ENCODE measurements around the gene CRMP1.

CRMP1 gene

DNA sequence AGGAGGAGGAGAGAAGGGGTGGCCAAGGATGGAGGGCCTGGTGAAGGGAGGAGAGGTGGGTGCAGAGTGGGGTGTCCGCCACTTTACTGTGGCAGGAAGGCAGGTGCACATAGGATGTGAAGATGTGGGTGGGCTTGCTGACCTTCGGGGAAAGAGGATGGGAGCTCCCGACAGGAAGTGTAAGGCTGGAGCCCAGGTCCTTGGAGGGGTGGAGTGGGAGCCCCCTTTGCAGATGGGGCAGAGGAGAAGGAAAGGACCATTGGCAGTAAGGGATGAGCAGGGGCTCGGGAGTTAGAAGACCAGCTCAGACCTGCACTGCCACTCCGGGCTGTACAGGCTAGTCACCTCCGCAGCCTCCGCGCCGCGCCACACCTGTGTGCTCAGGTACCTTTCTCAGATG, 92.4 kb downstream of the CRMP1 start:
- H3K9me3 ChIP-seq (ENCODE audit: control insufficient read depth in 1 of 2, low read length in 2 of 2) = no peaks in the 10 kb centered on the region
- H3K36me3 ChIP-seq (ENCODE audit: control insufficient read depth in 1 of 2, insufficient read depth in 2 of 2, low read length in 2 of 2) = peaks cover 11 to 59% of the 10 kb centered on the region in 2 donors

DNA sequence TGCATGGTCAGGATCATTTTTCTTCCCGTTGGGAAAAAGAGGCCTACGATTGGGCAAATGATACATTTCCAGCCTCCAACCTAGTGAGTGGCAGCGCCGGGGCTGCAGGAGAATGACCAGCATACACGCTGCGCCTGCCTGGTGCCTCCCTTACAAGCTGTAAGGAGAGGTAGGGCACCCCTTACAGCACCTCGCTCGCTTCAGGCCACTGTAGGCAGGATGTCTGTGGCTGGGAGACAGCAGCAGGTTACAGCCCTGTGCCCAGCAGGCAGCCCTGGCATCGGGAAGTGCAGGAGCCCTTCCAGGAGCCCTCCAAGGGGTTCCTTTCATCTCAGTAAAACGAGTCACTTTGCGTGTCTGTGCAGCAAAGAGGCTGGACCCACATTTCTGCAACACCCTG, 93.5 kb downstream of the CRMP1 start:
- no peaks in the 10 kb centered on the region for H3K4me1 ChIP-seq (ENCODE audit: control insufficient read depth in 1 of 2, insufficient read depth in 2 of 2, low read length in 2 of 2)
- no peaks in the 10 kb centered on the region for H3K27me3 ChIP-seq (ENCODE audit: low read depth, low read length)
- no peaks in the 10 kb centered on the region for H3K9me3 ChIP-seq (ENCODE audit: control insufficient read depth in 1 of 2, low read length in 2 of 2)
- peaks cover 11 to 59% of the 10 kb centered on the region in 2 donors for H3K36me3 ChIP-seq (ENCODE audit: control insufficient read depth in 1 of 2, insufficient read depth in 2 of 2, low read length in 2 of 2)
- no peak overlapping the region for H3K4me3 ChIP-seq (ENCODE audit: low read depth in 1 of 2, low read length in 2 of 2)
- no peak overlapping the region for H3K27ac ChIP-seq (ENCODE audit: low read length)

More for the DNA sequence above, 92.4 kb downstream of the CRMP1 start:
- no peak overlapping the region for H3K27ac ChIP-seq (ENCODE audit: low read length)
- H3K4me1 ChIP-seq (ENCODE audit: control insufficient read depth in 1 of 2, insufficient read depth in 2 of 2, low read length in 2 of 2) = no peaks in the 10 kb centered on the region
- H3K27me3 ChIP-seq (ENCODE audit: low read depth, low read length) = no peaks in the 10 kb centered on the region
- H3K4me3 ChIP-seq (ENCODE audit: low read depth in 1 of 2, low read length in 2 of 2) = no peak overlapping the region

DNA sequence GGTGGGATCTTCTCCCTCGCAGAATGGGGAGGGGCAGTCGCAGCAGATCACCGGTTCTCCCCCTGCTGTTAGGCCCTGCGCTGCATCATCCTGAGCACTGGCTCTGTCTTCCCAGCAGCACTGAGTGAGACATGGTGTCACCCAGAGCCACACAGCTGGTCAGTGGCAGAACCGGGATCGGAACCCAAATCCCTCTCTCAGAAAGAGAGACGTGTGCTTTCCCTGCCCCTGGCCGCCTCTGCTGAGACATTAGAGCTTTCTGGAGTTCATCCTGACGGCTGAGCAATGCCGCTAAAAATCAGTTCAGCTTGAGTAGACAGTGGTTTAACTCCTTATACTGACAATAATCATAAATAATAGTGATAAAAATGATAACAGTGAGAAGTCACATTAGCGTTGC, 93.9 kb downstream of the CRMP1 start:
- Histone ChIP-seq H3K27me3 (ENCODE audit: low read depth, low read length) (no peaks in the 10 kb centered on the region), H3K4me1 (ENCODE audit: control insufficient read depth in 1 of 2, insufficient read depth in 2 of 2, low read length in 2 of 2) (no peaks in the 10 kb centered on the region), H3K4me3 (ENCODE audit: low read depth in 1 of 2, low read length in 2 of 2) (no peak overlapping the region), H3K9me3 (ENCODE audit: control insufficient read depth in 1 of 2, low read length in 2 of 2) (no peaks in the 10 kb centered on the region), H3K36me3 (ENCODE audit: control insufficient read depth in 1 of 2, insufficient read depth in 2 of 2, low read length in 2 of 2) (peaks cover 11 to 58% of the 10 kb centered on the region in 2 donors), H3K27ac (ENCODE audit: low read length) (no peak overlapping the region)

DNA sequence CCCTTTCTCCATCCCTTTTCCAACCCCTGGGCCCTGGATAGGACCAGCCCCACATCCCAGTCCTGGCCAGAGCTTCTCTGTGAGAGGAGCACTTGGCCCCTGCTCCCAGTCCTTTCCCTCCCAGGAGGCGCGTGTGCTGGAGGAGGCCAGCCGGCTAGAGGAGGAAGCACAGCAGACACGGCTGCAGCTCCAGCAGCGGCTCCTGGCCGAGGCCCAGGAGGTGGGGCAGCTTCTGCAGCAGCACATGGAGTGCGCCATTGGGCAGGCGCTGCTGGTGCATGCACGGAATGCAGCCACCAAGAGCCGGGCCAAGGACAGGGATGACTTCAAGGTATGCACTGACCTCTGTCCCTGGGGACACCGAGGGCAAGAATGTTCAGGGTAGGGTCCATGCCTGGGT, 94.4 kb downstream of the CRMP1 start:
- H3K4me3 ChIP-seq (ENCODE audit: low read depth in 1 of 2, low read length in 2 of 2) = no peak overlapping the region
- no peaks in the 10 kb centered on the region for H3K4me1 ChIP-seq (ENCODE audit: control insufficient read depth in 1 of 2, insufficient read depth in 2 of 2, low read length in 2 of 2)
- H3K36me3 ChIP-seq (ENCODE audit: control insufficient read depth in 1 of 2, insufficient read depth in 2 of 2, low read length in 2 of 2) = peaks cover 11 to 58% of the 10 kb centered on the region in 2 donors

DNA sequence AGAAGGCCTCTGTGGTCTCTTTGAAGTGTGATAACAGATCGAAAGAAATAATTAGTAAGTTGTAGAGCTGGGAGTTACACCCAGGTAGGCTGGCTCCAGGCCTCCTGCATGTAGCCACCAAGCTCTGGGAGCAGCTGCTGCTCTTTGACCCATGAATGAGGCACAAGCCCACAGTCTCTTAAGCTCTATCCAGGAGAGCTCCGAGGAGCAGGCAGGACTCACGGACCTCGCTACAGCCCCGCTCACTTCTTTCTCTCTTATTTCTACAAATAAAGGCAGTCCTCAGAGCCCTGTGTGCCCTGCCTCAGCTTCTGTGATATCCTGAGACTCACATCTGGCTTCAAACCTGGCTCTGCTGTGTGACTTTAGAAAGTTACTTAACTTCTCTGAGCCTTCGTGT, 95.0 kb downstream of the CRMP1 start:
- H3K27me3 ChIP-seq (ENCODE audit: low read depth, low read length) = no peaks in the 10 kb centered on the region
- H3K4me1 ChIP-seq (ENCODE audit: control insufficient read depth in 1 of 2, insufficient read depth in 2 of 2, low read length in 2 of 2) = no peaks in the 10 kb centered on the region
- H3K27ac ChIP-seq (ENCODE audit: low read length) = no peak overlapping the region
- peaks cover 8 to 52% of the 10 kb centered on the region in 2 donors for H3K36me3 ChIP-seq (ENCODE audit: control insufficient read depth in 1 of 2, insufficient read depth in 2 of 2, low read length in 2 of 2)
- H3K9me3 ChIP-seq (ENCODE audit: control insufficient read depth in 1 of 2, low read length in 2 of 2) = no peaks in the 10 kb centered on the region
- H3K4me3 ChIP-seq (ENCODE audit: low read depth in 1 of 2, low read length in 2 of 2) = no peak overlapping the region

More for the DNA sequence above, 94.4 kb downstream of the CRMP1 start:
- Histone ChIP-seq H3K27ac (ENCODE audit: low read length) (no peak overlapping the region), H3K27me3 (ENCODE audit: low read depth, low read length) (no peaks in the 10 kb centered on the region), H3K9me3 (ENCODE audit: control insufficient read depth in 1 of 2, low read length in 2 of 2) (no peaks in the 10 kb centered on the region)

DNA sequence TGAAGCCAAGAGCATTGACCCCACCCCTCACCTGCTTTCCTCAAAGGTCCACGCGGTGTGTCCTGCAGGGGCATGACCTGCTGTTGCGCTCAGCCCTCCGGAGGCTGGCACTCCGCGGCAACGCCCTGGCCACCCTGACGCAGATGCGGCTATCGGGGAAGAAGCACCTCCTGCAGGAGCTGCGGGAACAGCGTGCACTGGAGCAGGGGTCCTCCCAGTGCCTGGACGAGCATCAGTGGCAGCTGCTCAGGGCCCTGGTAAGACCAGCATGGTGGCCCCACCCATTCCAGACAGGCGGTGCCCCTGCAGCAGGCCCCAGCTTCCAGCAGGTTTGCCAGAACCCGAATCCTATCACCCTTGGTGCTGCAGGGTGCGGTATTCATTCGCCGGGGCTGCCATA, 95.9 kb downstream of the CRMP1 start:
- H3K27me3 ChIP-seq (ENCODE audit: low read depth, low read length) = no peaks in the 10 kb centered on the region
- H3K36me3 ChIP-seq (ENCODE audit: control insufficient read depth in 1 of 2, insufficient read depth in 2 of 2, low read length in 2 of 2) = peaks cover 11 to 43% of the 10 kb centered on the region in 2 donors
- no peaks in the 10 kb centered on the region for H3K9me3 ChIP-seq (ENCODE audit: control insufficient read depth in 1 of 2, low read length in 2 of 2)
- no peak overlapping the region for H3K4me3 ChIP-seq (ENCODE audit: low read depth in 1 of 2, low read length in 2 of 2)
- no peaks in the 10 kb centered on the region for H3K4me1 ChIP-seq (ENCODE audit: control insufficient read depth in 1 of 2, insufficient read depth in 2 of 2, low read length in 2 of 2)
- H3K27ac ChIP-seq (ENCODE audit: low read length) = no peak overlapping the region

DNA sequence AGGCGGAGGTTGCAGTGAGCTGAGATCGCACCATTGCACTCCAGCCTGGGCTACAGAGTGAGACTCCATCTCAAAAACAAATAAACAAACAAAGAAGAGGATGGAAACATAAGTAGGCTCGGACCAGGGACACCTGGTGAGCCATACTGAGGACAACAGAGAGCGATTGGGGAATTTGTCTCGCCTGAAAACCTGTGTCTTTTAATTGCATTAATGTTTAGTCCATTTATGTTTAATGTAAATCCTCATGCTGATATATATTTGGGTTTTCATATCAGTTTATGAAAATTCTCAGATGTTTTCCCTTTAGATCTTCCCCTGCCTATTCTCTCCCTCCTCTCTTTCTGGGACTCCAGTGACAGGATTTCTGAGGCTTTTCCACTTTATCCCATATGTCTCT, 97.3 kb downstream of the CRMP1 start:
- H3K36me3 ChIP-seq (ENCODE audit: control insufficient read depth in 1 of 2, insufficient read depth in 2 of 2, low read length in 2 of 2) = peaks cover 11 to 37% of the 10 kb centered on the region in 2 donors
- H3K27ac ChIP-seq (ENCODE audit: low read length) = no peak overlapping the region
- no peak overlapping the region for H3K4me3 ChIP-seq (ENCODE audit: low read depth in 1 of 2, low read length in 2 of 2)
- H3K9me3 ChIP-seq (ENCODE audit: control insufficient read depth in 1 of 2, low read length in 2 of 2) = no peaks in the 10 kb centered on the region
- no peaks in the 10 kb centered on the region for H3K27me3 ChIP-seq (ENCODE audit: low read depth, low read length)
- H3K4me1 ChIP-seq (ENCODE audit: control insufficient read depth in 1 of 2, insufficient read depth in 2 of 2, low read length in 2 of 2) = no peaks in the 10 kb centered on the region

DNA sequence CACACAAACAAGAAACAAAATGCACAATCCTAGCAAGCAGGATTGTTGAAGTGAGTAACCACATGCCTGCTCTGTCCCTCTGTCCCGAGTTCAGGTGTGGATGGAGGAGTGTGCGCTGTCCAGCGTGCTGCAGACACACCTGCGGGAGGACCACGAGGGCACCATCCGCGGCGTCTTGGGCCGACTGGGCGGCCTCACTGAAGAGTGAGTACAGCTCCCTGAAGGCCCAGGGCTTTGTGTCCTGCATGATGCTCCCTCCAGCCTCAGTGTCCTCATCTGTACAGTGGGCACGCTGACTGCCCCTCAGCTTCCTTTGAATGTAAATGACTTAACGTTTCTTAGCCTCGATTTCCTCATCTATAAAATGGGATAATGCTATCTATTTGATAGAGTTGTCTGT, 99.4 kb downstream of the CRMP1 start:
- Histone ChIP-seq H3K36me3 (ENCODE audit: control insufficient read depth in 1 of 2, insufficient read depth in 2 of 2, low read length in 2 of 2) (peaks cover 11 to 40% of the 10 kb centered on the region in 2 donors), H3K9me3 (ENCODE audit: control insufficient read depth in 1 of 2, low read length in 2 of 2) (no peaks in the 10 kb centered on the region), H3K4me1 (ENCODE audit: control insufficient read depth in 1 of 2, insufficient read depth in 2 of 2, low read length in 2 of 2) (no peaks in the 10 kb centered on the region), H3K27ac (ENCODE audit: low read length) (no peak overlapping the region), H3K27me3 (ENCODE audit: low read depth, low read length) (no peaks in the 10 kb centered on the region), H3K4me3 (ENCODE audit: low read depth in 1 of 2, low read length in 2 of 2) (no peak overlapping the region)

DNA sequence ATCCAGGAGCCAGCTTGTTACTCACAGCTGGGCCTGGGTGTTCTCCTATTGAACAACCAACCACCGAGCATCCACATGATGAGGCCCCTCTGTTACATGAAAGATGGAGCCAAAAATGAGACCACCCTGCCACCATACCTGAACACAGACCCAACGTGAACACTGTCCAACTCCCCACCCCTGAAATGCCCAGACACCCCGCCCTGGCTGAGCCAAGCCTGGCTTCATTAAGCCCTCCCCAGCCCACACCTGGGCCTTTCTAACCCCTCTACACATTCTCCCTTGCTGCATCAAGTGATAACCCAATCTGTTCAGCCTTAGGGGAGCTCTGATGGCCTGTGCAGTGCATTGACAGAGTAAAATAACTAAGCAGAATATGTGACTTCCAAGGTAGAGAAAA, 101.2 kb downstream of the CRMP1 start:
- no peaks in the 10 kb centered on the region for H3K9me3 ChIP-seq (ENCODE audit: control insufficient read depth in 1 of 2, low read length in 2 of 2)
- no peaks in the 10 kb centered on the region for H3K4me1 ChIP-seq (ENCODE audit: control insufficient read depth in 1 of 2, insufficient read depth in 2 of 2, low read length in 2 of 2)
- no peak overlapping the region for H3K27ac ChIP-seq (ENCODE audit: low read length)
- peaks cover 4 to 42% of the 10 kb centered on the region in 2 donors for H3K36me3 ChIP-seq (ENCODE audit: control insufficient read depth in 1 of 2, insufficient read depth in 2 of 2, low read length in 2 of 2)
- no peak overlapping the region for H3K4me3 ChIP-seq (ENCODE audit: low read depth in 1 of 2, low read length in 2 of 2)
- H3K27me3 ChIP-seq (ENCODE audit: low read depth, low read length) = no peaks in the 10 kb centered on the region

DNA sequence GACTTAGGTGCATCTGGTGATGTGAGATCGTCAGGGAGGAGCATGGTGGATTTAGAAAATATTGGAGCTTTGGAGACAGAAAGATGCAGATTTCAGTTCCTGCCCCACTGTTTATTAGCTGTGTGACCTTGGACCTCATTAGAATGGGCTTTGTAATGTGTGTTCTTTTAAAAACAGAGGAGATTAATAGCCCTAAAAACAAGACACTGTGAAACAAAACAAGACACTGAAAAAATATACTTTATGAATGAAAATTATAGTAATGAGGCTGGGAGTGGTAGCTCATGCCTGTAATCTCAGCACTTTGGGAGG, 102.4 kb downstream of the CRMP1 start:
- H3K27ac ChIP-seq (ENCODE audit: low read length) = no peak overlapping the region
- H3K27me3 ChIP-seq (ENCODE audit: low read depth, low read length) = no peaks in the 10 kb centered on the region
- no peaks in the 10 kb centered on the region for H3K4me1 ChIP-seq (ENCODE audit: control insufficient read depth in 1 of 2, insufficient read depth in 2 of 2, low read length in 2 of 2)
- no peaks in the 10 kb centered on the region for H3K9me3 ChIP-seq (ENCODE audit: control insufficient read depth in 1 of 2, low read length in 2 of 2)
- H3K4me3 ChIP-seq (ENCODE audit: low read depth in 1 of 2, low read length in 2 of 2) = no peak overlapping the region
- peaks cover 4 to 33% of the 10 kb centered on the region in 2 donors for H3K36me3 ChIP-seq (ENCODE audit: control insufficient read depth in 1 of 2, insufficient read depth in 2 of 2, low read length in 2 of 2)

DNA sequence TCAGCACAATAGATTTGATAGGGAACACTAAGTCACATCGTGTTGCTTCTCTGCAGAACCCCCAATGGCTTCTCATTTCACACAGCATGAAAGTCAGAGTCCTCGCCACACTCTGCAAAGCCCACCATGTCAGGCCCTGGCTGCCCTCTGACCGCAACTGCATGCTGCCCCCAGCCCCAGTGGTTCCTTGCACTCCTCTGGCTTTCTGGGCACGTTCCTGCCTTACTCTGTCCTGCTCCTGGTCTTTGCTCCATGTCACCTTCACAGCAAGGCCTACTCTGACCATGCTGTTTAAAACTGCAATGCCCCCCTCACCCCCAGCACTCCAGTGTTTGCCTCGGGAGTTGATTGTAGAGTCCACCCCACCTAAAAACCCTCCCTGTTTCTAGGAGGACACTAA, 103.7 kb downstream of the CRMP1 start:
- Histone ChIP-seq H3K36me3 (ENCODE audit: control insufficient read depth in 1 of 2, insufficient read depth in 2 of 2, low read length in 2 of 2) (peaks cover 4 to 27% of the 10 kb centered on the region in 2 donors), H3K4me1 (ENCODE audit: control insufficient read depth in 1 of 2, insufficient read depth in 2 of 2, low read length in 2 of 2) (no peaks in the 10 kb centered on the region), H3K27ac (ENCODE audit: low read length) (no peak overlapping the region), H3K4me3 (ENCODE audit: low read depth in 1 of 2, low read length in 2 of 2) (no peak overlapping the region), H3K27me3 (ENCODE audit: low read depth, low read length) (no peaks in the 10 kb centered on the region), H3K9me3 (ENCODE audit: control insufficient read depth in 1 of 2, low read length in 2 of 2) (no peaks in the 10 kb centered on the region)

DNA sequence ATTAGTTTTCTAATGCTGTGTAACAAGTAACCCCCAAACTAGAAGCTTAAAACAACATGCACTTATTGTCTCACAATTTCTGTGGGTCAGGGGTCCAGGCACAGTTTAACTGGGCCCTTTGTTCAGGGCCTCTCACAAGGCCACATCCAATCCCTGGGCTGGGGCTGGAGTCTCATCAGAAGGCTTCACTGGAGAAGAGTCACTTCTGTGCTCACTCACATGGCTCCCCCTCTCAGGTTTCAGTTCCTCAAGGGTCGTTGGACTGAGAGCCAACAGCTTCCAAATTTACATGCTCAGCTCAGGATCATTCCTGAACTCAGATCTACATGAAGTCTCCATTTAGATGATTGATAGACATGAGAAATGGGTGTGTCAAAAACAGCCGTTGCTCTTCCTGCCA, 104.7 kb downstream of the CRMP1 start:
- Histone ChIP-seq H3K27me3 (ENCODE audit: low read depth, low read length) (no peaks in the 10 kb centered on the region), H3K9me3 (ENCODE audit: control insufficient read depth in 1 of 2, low read length in 2 of 2) (no peaks in the 10 kb centered on the region), H3K4me3 (ENCODE audit: low read depth in 1 of 2, low read length in 2 of 2) (no peak overlapping the region), H3K4me1 (ENCODE audit: control insufficient read depth in 1 of 2, insufficient read depth in 2 of 2, low read length in 2 of 2) (no peaks in the 10 kb centered on the region), H3K36me3 (ENCODE audit: control insufficient read depth in 1 of 2, insufficient read depth in 2 of 2, low read length in 2 of 2) (peaks cover 4 to 35% of the 10 kb centered on the region in 2 donors), H3K27ac (ENCODE audit: low read length) (no peak overlapping the region)
